HFFc6 (cell line): ENCODE measurements around the gene KRTAP21-3. TPM values are rescaled to one million over a fixed set of nuclear protein-coding genes. Genes with fewer than 3 reads are reported as not detected.

Experiments
- DNase-seq: peaks from one replicate; pipeline ENCODE4 v3.0.0-alpha.2; 2018
- H3K27ac Mint-ChIP-seq: 2 replicates; pipeline ENCODE4 v1.8.0; 2020; ENCODE audit warnings: mild to moderate bottlenecking, mixed read lengths
- H3K27me3 Mint-ChIP-seq: 2 replicates; pipeline ENCODE4 v1.8.0; 2021; ENCODE audit warnings: mild to moderate bottlenecking, moderate library complexity, mixed read lengths; ENCODE audit not compliant: insufficient read depth
- H3K36me3 Mint-ChIP-seq: 2 replicates; pipeline ENCODE4 v1.8.0; 2021; ENCODE audit warnings: low read depth, mixed read lengths
- H3K4me1 Mint-ChIP-seq: 2 replicates; pipeline ENCODE4 v1.8.0; 2020; ENCODE audit warnings: low read depth, mixed read lengths
- H3K4me3 Mint-ChIP-seq: 2 replicates; pipeline ENCODE4 v1.8.0; 2020; ENCODE audit warnings: mild to moderate bottlenecking, moderate library complexity, mixed read lengths
- H3K9me3 Mint-ChIP-seq: 2 replicates; pipeline ENCODE4 v1.8.0; 2020; ENCODE audit warnings: mild to moderate bottlenecking, mixed read lengths
- CTCF ChIP-seq: fragments of 200-600 bp; sonication (generic); IDR thresholded peaks from 2 replicates; pipeline ENCODE4 v1.5.0; 2021; ENCODE audit warnings: antibody characterized with exemption, mild to moderate bottlenecking
- total RNA-seq, 6 experiments: library from RNA; stranded (reverse); fragmentation: NEBNext Ultra II Directional; extraction: Animal tissue kit (Norgen Biotek cat#: 25700); gene quantifications; 2 replicates in 1 of 6; 3 replicates in 5 of 6; pipeline ENCODE4 v1.2.3, GENCODE V29; 2021

KRTAP21-3 gene
- total RNA-seq, 6 experiments from 2014 or later, result not detected

GRCh38 chr21:30733026-30733425 lies 14.4 kb upstream of the KRTAP21-3 start:
- no peak overlapping the region for H3K27ac Mint-ChIP-seq
- H3K4me1 Mint-ChIP-seq, result no peaks in the 10 kb centered on the region
- no peak for DNase-seq
- no peaks in the 10 kb centered on the region for H3K36me3 Mint-ChIP-seq
- H3K27me3 Mint-ChIP-seq, result no peaks in the 10 kb centered on the region
- no peak overlapping the region for H3K4me3 Mint-ChIP-seq
- TF ChIP-seq CTCF, result no peak
- peaks cover 44% of the 10 kb centered on the region for H3K9me3 Mint-ChIP-seq

- peaks cover 8% of the 10 kb centered on the region; the same call in 1 of the 2 replicates for H3K36me3 Mint-ChIP-seq
- H3K4me1 Mint-ChIP-seq, result no peaks in the 10 kb centered on the region
- no peak for DNase-seq
- no peak overlapping the region for H3K27ac Mint-ChIP-seq
- peaks cover 66% of the 10 kb centered on the region for H3K9me3 Mint-ChIP-seq
- peaks cover 3% of the 10 kb centered on the region; the same call in 1 of the 2 replicates for H3K27me3 Mint-ChIP-seq
- no peak for TF ChIP-seq CTCF
- H3K4me3 Mint-ChIP-seq, result no peak overlapping the region
These were observed 8.1 kb upstream of the KRTAP21-3 start for GRCh38 chr21:30726726-30727125.

- Mint-ChIP-seq H3K9me3 (peaks cover 45% of the 10 kb centered on the region), H3K4me3 (no peak overlapping the region), H3K36me3 (peaks cover 8% of the 10 kb centered on the region; the same call in 1 of the 2 replicates), H3K4me1 (no peaks in the 10 kb centered on the region), H3K27ac (no peak overlapping the region), H3K27me3 (peaks cover 3% of the 10 kb centered on the region; the same call in 1 of the 2 replicates)
- no peak for DNase-seq
- TF ChIP-seq CTCF, result no peak
These were observed 824 bp upstream of the KRTAP21-3 start for GRCh38 chr21:30719401-30719800.

- H3K27ac Mint-ChIP-seq, result no peak overlapping the region
- no peak for DNase-seq
- no peak for TF ChIP-seq CTCF
- H3K4me1 Mint-ChIP-seq, result no peaks in the 10 kb centered on the region
- no peaks in the 10 kb centered on the region; the same call in 1 of the 2 replicates for H3K36me3 Mint-ChIP-seq
- no peaks in the 10 kb centered on the region for H3K27me3 Mint-ChIP-seq
- H3K4me3 Mint-ChIP-seq, result no peak overlapping the region
- peaks cover 45% of the 10 kb centered on the region for H3K9me3 Mint-ChIP-seq
These were observed 1.5 kb downstream of the KRTAP21-3 start for GRCh38 chr21:30717105-30717504.

GRCh38 chr21:30714946-30715345 lies 3.6 kb downstream of the KRTAP21-3 start:
- H3K9me3 Mint-ChIP-seq, result peaks cover 56% of the 10 kb centered on the region
- DNase-seq, result no peak
- no peak for TF ChIP-seq CTCF
- H3K4me1 Mint-ChIP-seq, result no peaks in the 10 kb centered on the region
- no peaks in the 10 kb centered on the region; the same call in 1 of the 2 replicates for H3K36me3 Mint-ChIP-seq
- no peaks in the 10 kb centered on the region for H3K27me3 Mint-ChIP-seq
- H3K4me3 Mint-ChIP-seq, result no peak overlapping the region
- no peak overlapping the region for H3K27ac Mint-ChIP-seq

GRCh38 chr21:30714456-30714855 lies 4.1 kb downstream of the KRTAP21-3 start:
- Mint-ChIP-seq H3K4me1 (no peaks in the 10 kb centered on the region), H3K36me3 (no peaks in the 10 kb centered on the region; the same call in 1 of the 2 replicates), H3K27me3 (no peaks in the 10 kb centered on the region), H3K27ac (no peak overlapping the region), H3K9me3 (peaks cover 57% of the 10 kb centered on the region), H3K4me3 (no peak overlapping the region)
- no peak for TF ChIP-seq CTCF
- DNase-seq, result no peak
